ENCODE results near the gene YTHDC2.
"Not testable (repeated sequence)": the region's sequence is repeated elsewhere in the genome, so short reads cannot be mapped to it uniquely, and the experiment has no call there.

YTHDC2 gene

GRCh38 chr5:113520899-113521298, 7.4 kb downstream of the YTHDC2 start:
- DNase-seq: no peak

GRCh38 chr5:113523168-113523567, 9.7 kb downstream of the YTHDC2 start:
- DNase-seq: no peak

GRCh38 chr5:113524927-113525326, 11.4 kb downstream of the YTHDC2 start:
- peak; percentile 81 for DNase-seq

GRCh38 chr5:113526421-113526820, 12.9 kb downstream of the YTHDC2 start:
- DNase-seq: no peak

GRCh38 chr5:113527746-113528145, 14.3 kb downstream of the YTHDC2 start:
- DNase-seq: no peak

GRCh38 chr5:113531481-113532159, 18.1 kb downstream of the YTHDC2 start:
- DNase-seq: no peak

- DNase-seq: no peak
Observed at GRCh38 chr5:113538313-113538712, 24.8 kb downstream of the YTHDC2 start.

GRCh38 chr5:113546703-113547183, 33.2 kb downstream of the YTHDC2 start:
- DNase-seq: no peak

- DNase-seq: no peak
Observed at GRCh38 chr5:113548396-113548795, 34.9 kb downstream of the YTHDC2 start.

- no peak for DNase-seq
Observed at GRCh38 chr5:113552137-113552536, 38.6 kb downstream of the YTHDC2 start.

GRCh38 chr5:113552620-113553019, 39.1 kb downstream of the YTHDC2 start:
- no peak for DNase-seq

- DNase-seq: no peak
Observed at GRCh38 chr5:113562828-113563400, 49.4 kb downstream of the YTHDC2 start.

GRCh38 chr5:113569396-113569795, 55.9 kb downstream of the YTHDC2 start:
- no peak for DNase-seq

- no peak for DNase-seq
Observed at GRCh38 chr5:113572716-113573115, 59.2 kb downstream of the YTHDC2 start.

GRCh38 chr5:113574417-113574816, 60.9 kb downstream of the YTHDC2 start:
- DNase-seq: no peak

GRCh38 chr5:113575074-113575473, 61.6 kb downstream of the YTHDC2 start:
- no peak for DNase-seq

- DNase-seq: no peak
Observed at GRCh38 chr5:113578091-113578490, 64.6 kb downstream of the YTHDC2 start.

- DNase-seq: no peak
Observed at GRCh38 chr5:113581388-113581787, 67.9 kb downstream of the YTHDC2 start.

- DNase-seq: no peak
Observed at GRCh38 chr5:113598150-113598549, 84.7 kb downstream of the YTHDC2 start.

- peak; percentile 17 for DNase-seq
Observed at GRCh38 chr5:113598926-113599325, 85.4 kb downstream of the YTHDC2 start.

GRCh38 chr5:113600255-113600905, 86.9 kb downstream of the YTHDC2 start:
- no peak for DNase-seq

- no peak for DNase-seq
Observed at GRCh38 chr5:113601423-113601822, 87.9 kb downstream of the YTHDC2 start.

GRCh38 chr5:113603246-113603645, 89.8 kb downstream of the YTHDC2 start:
- not testable (repeated sequence) for DNase-seq

Data from suppressor macrophage treated with lipopolysaccharide for 4 hours (primary cell).